Prostate gland (tissue), 2 donors: ENCODE data around the gene SMIM41.

Source experiments
- POLR2A ChIP-seq: fragments of 450-650 bp; IDR thresholded peaks from one replicate; pipeline ENCODE4 v1.6.1; 2016; ENCODE audit warnings: antibody characterized with exemption, mild to moderate bottlenecking
- POLR2AphosphoS5 ChIP-seq: sonication (generic); formaldehyde crosslinking; IDR thresholded peaks from one replicate; pipeline ENCODE4 v1.6.1; 2017; ENCODE audit warnings: antibody characterized with exemption
- TF ChIP-seq, protein P1 (sequence below), 4 experiments: fragments of 200-600 bp in 2 of 4; fragments of 450-650 bp in 2 of 4; sonication (generic) in 2 of 4; IDR thresholded peaks; 1 replicate in 3 of 4; 2 replicates in 1 of 4; pipeline ENCODE4 v1.5.1; 2016 to 2019; ENCODE audit warnings: antibody characterized with exemption in 4 of 4, mild to moderate bottlenecking in 2 of 4, moderate library complexity in 2 of 4

- no peak for TF ChIP-seq POLR2A
- TF ChIP-seq, protein P1, sequence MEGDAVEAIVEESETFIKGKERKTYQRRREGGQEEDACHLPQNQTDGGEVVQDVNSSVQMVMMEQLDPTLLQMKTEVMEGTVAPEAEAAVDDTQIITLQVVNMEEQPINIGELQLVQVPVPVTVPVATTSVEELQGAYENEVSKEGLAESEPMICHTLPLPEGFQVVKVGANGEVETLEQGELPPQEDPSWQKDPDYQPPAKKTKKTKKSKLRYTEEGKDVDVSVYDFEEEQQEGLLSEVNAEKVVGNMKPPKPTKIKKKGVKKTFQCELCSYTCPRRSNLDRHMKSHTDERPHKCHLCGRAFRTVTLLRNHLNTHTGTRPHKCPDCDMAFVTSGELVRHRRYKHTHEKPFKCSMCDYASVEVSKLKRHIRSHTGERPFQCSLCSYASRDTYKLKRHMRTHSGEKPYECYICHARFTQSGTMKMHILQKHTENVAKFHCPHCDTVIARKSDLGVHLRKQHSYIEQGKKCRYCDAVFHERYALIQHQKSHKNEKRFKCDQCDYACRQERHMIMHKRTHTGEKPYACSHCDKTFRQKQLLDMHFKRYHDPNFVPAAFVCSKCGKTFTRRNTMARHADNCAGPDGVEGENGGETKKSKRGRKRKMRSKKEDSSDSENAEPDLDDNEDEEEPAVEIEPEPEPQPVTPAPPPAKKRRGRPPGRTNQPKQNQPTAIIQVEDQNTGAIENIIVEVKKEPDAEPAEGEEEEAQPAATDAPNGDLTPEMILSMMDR (IDR thresholded peaks at IDR 0.05): no peak
- TF ChIP-seq POLR2AphosphoS5: no peak
Observed at GRCh38 chr12:52097045-52097666, 17.7 kb downstream of the SMIM41 start.
